Activated CD4-positive, alpha-beta T cell treated with anti-CD3 and anti-CD28 coated beads, Interleukin-2, amount 10 ng/mL, durations not matched to agents 24 days and 14 days (primary cell): ENCODE measurements around the gene POLH. TPM values are rescaled to one million over a fixed set of nuclear protein-coding genes. Genes with fewer than 3 reads are reported as not detected.

Experiments used
- DNase-seq: peaks from one replicate; pipeline ENCODE4 v3.0.0; 2022
- H3K27ac Mint-ChIP-seq: one replicate; pipeline ENCODE4 v1.8.0; 2022; ENCODE audit warnings: mild to moderate bottlenecking, mixed read lengths
- H3K27me3 Mint-ChIP-seq: one replicate; pipeline ENCODE4 v1.8.0; 2022; ENCODE audit warnings: mixed read lengths
- H3K36me3 Mint-ChIP-seq: one replicate; pipeline ENCODE4 v1.8.0; 2022; ENCODE audit warnings: low read depth, mild to moderate bottlenecking, mixed read lengths
- H3K4me1 Mint-ChIP-seq: one replicate; pipeline ENCODE4 v1.8.0; 2021; ENCODE audit warnings: mixed read lengths
- H3K4me3 Mint-ChIP-seq: one replicate; pipeline ENCODE4 v1.8.0; 2022; ENCODE audit warnings: mild to moderate bottlenecking, moderate library complexity, mixed read lengths
- H3K9me3 Mint-ChIP-seq: one replicate; pipeline ENCODE4 v1.8.0; 2021; ENCODE audit warnings: mixed read lengths
- intact Hi-C: fragments of 100-400 bp; cut with micrococcal nuclease; formaldehyde crosslinking; loops from one replicate; pipeline ENCODE4 v1.15.1; 2023
- total RNA-seq: library from RNA; stranded (reverse); gene quantifications from 2 replicates; pipeline ENCODE4 v1.2.3, GENCODE V29; 2022

The POLH gene
- total RNA-seq, 1 donor from 2014 or later, result 34.2 TPM

- intact Hi-C loops, result no loop called here
- Mint-ChIP-seq H3K36me3 (peaks cover 41% of the 10 kb centered on the region), H3K27ac (no peak overlapping the region), H3K27me3 (no peaks in the 10 kb centered on the region), H3K9me3 (no peaks in the 10 kb centered on the region), H3K4me3 (no peak overlapping the region), H3K4me1 (peaks cover 2% of the 10 kb centered on the region)
- DNase-seq, result no peak
Measured at GRCh38 chr6:43613721-43614395, 37.9 kb downstream of the POLH start.

DNA sequence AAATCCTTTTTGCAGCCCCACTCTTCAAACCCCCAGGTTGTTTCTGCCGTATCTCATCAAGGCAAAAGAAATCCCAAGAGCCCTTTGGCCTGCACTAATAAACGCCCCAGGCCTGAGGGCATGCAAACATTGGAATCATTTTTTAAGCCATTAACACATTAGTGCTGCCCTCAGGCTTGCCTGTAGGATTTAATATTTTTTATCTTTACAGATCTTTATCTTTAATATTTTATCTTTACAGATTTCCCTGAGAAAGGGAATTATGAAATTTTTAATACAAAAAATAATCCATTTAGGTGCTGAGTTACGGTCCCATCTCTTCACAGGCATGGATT, 38.4 kb downstream of the POLH start:
- Mint-ChIP-seq H3K27me3 (no peaks in the 10 kb centered on the region), H3K27ac (no peak overlapping the region), H3K9me3 (no peaks in the 10 kb centered on the region), H3K36me3 (peaks cover 39% of the 10 kb centered on the region), H3K4me3 (no peak overlapping the region), H3K4me1 (peaks cover 2% of the 10 kb centered on the region)
- no peak for DNase-seq
- intact Hi-C loops, result no loop called here

GRCh38 chr6:43616725-43617472, 40.9 kb downstream of the POLH start:
- Mint-ChIP-seq H3K9me3 (no peaks in the 10 kb centered on the region), H3K27ac (no peak overlapping the region), H3K27me3 (no peaks in the 10 kb centered on the region), H3K36me3 (peaks cover 42% of the 10 kb centered on the region), H3K4me3 (no peak overlapping the region), H3K4me1 (peaks cover 5% of the 10 kb centered on the region)
- intact Hi-C loops, result no loop called here
- DNase-seq, result no peak

- intact Hi-C loops, result no loop called here
- no peak overlapping the region for H3K4me3 Mint-ChIP-seq
- no peak overlapping the region for H3K27ac Mint-ChIP-seq
- no peaks in the 10 kb centered on the region for H3K9me3 Mint-ChIP-seq
- no peaks in the 10 kb centered on the region for H3K27me3 Mint-ChIP-seq
- peaks cover 9% of the 10 kb centered on the region for H3K4me1 Mint-ChIP-seq
- H3K36me3 Mint-ChIP-seq, result peaks cover 56% of the 10 kb centered on the region
- DNase-seq, result no peak
Measured at GRCh38 chr6:43621078-43621835, 45.3 kb downstream of the POLH start.

- H3K36me3 Mint-ChIP-seq, result peaks cover 57% of the 10 kb centered on the region
- no peak overlapping the region for H3K27ac Mint-ChIP-seq
- intact Hi-C loops, result no loop called here
- no peaks in the 10 kb centered on the region for H3K9me3 Mint-ChIP-seq
- H3K27me3 Mint-ChIP-seq, result no peaks in the 10 kb centered on the region
- DNase-seq, result no peak
- no peak overlapping the region for H3K4me3 Mint-ChIP-seq
- H3K4me1 Mint-ChIP-seq, result peaks cover 14% of the 10 kb centered on the region
Measured at GRCh38 chr6:43621836-43622180, 45.8 kb downstream of the POLH start.

GRCh38 chr6:43622541-43622940, 46.6 kb downstream of the POLH start:
- H3K27ac Mint-ChIP-seq, result no peak overlapping the region
- intact Hi-C loops, result no loop called here
- no peak overlapping the region for H3K4me3 Mint-ChIP-seq
- H3K4me1 Mint-ChIP-seq, result peaks cover 21% of the 10 kb centered on the region
- no peaks in the 10 kb centered on the region for H3K9me3 Mint-ChIP-seq
- H3K36me3 Mint-ChIP-seq, result peaks cover 58% of the 10 kb centered on the region
- DNase-seq, result no peak
- no peaks in the 10 kb centered on the region for H3K27me3 Mint-ChIP-seq

GRCh38 chr6:43623880-43624785, 48.1 kb downstream of the POLH start:
- intact Hi-C loops, result no loop called here
- DNase-seq, result no peak
- Mint-ChIP-seq H3K4me3 (no peak overlapping the region), H3K4me1 (peaks cover 32% of the 10 kb centered on the region), H3K27me3 (no peaks in the 10 kb centered on the region), H3K36me3 (peaks cover 62% of the 10 kb centered on the region), H3K27ac (peak overlapping the region; percentile 46), H3K9me3 (no peaks in the 10 kb centered on the region)

- H3K4me3 Mint-ChIP-seq, result no peak overlapping the region
- H3K4me1 Mint-ChIP-seq, result peaks cover 33% of the 10 kb centered on the region
- peaks cover 60% of the 10 kb centered on the region for H3K36me3 Mint-ChIP-seq
- no peaks in the 10 kb centered on the region for H3K9me3 Mint-ChIP-seq
- DNase-seq, result no peak
- intact Hi-C loops, result loop anchor here (5.0 kb wide), 1 partner anchor 453 kb away; the partner anchor contains the start of gene SRF
- H3K27ac Mint-ChIP-seq, result peak overlapping the region; percentile 20
- H3K27me3 Mint-ChIP-seq, result no peaks in the 10 kb centered on the region
Measured at GRCh38 chr6:43624786-43625288, 48.9 kb downstream of the POLH start.

DNA sequence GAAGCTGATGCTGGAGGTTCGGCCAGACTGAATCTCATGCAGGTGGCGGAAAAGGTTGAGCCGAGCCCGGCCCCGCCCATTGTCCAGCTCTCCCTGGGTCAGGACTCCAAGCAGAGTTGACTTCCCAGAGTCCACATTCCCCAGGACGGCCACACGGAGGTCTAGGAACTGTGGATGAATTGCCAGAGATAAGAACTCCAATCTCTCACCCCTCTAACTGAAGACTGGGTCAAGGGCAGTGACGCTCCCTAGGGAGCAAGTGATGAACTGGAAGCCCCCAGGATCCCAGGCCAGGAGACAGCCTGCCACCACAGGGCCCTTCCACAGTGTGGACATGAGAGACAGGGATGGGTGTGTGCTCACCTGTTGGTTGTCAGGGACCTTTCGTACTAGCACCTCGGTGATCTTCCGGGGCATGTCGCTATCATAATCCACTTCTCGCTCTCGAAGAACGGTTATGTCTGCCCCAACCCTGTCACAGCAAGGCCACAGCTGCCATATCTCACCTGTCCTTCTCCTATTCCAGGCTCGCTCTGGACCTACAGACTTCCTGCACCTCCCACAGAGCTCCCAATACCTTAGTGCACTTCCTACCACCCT, 49.5 kb downstream of the POLH start:
- H3K27ac Mint-ChIP-seq, result no peak overlapping the region
- no peak overlapping the region for H3K4me3 Mint-ChIP-seq
- no peak for DNase-seq
- H3K36me3 Mint-ChIP-seq, result peaks cover 59% of the 10 kb centered on the region
- H3K9me3 Mint-ChIP-seq, result no peaks in the 10 kb centered on the region
- H3K4me1 Mint-ChIP-seq, result peaks cover 38% of the 10 kb centered on the region
- H3K27me3 Mint-ChIP-seq, result no peaks in the 10 kb centered on the region
- intact Hi-C loops, result loop anchor here (5.0 kb wide), 1 partner anchor 453 kb away; the partner anchor contains the start of gene SRF

DNA sequence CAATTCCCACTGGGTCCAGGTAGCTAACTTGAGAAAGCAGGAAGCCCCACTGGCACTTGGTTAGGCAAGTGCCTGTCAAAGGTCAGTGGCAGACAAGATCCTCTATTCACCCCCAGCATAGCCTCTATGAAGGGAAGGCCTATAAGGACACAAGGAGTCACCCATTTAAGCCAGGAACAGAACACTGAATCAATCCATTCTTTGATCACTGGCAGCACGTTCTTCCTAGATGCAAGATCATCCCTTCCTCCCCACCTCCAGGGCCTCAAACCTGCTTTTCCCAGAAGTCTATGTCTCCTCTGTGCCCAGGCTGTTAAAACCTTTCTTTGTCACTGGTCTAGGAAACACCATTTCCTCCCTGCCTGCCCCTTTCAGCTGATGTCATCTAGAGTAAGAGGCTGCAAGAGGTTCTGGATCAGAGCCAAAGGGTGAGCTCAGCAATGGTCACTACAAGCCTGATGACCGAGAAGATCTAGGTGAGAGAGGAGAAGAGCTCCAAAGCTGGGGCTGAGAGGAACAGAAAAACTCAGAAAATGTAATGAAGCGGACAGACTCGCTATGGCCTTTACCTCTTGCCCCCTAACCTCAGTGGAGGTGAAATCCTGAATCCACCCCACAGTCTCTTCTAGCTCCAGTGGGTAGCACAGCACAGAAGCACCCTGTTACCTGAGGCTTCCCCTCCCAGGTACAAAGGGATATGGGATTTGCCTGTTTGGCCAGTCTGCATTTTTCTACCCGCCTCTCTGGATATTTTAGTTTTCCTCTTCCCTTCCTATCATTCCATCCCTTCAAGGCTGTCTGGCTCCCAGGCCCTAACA, 51.2 kb downstream of the POLH start:
- no peak for DNase-seq
- peaks cover 36% of the 10 kb centered on the region for H3K4me1 Mint-ChIP-seq
- H3K27me3 Mint-ChIP-seq, result no peaks in the 10 kb centered on the region
- peak overlapping the region; percentile 99 for H3K4me3 Mint-ChIP-seq
- intact Hi-C loops, result loop anchor here (5.0 kb wide), 1 partner anchor 455 kb away; the partner anchor contains the start of gene SRF
- H3K9me3 Mint-ChIP-seq, result no peaks in the 10 kb centered on the region
- peaks cover 47% of the 10 kb centered on the region for H3K36me3 Mint-ChIP-seq
- peak overlapping the region; percentile 78 for H3K27ac Mint-ChIP-seq

- intact Hi-C loops, result loop anchor here (1.0 to 5.0 kb wide), 6 partner anchors 52 to 498 kb away; partner anchors contain the start of genes MRPL14, MRPS18A, POLH and POLR1C
- no peaks in the 10 kb centered on the region for H3K27me3 Mint-ChIP-seq
- H3K27ac Mint-ChIP-seq, result peak overlapping the region; percentile 99
- no peaks in the 10 kb centered on the region for H3K9me3 Mint-ChIP-seq
- DNase-seq, result peak; percentile 89
- H3K4me3 Mint-ChIP-seq, result peak overlapping the region; percentile 99
- H3K36me3 Mint-ChIP-seq, result peaks cover 34% of the 10 kb centered on the region
- H3K4me1 Mint-ChIP-seq, result peaks cover 36% of the 10 kb centered on the region
Measured at GRCh38 chr6:43628393-43629103, 52.6 kb downstream of the POLH start.

GRCh38 chr6:43629104-43629504, 53.1 kb downstream of the POLH start, which contains the start of gene GTPBP2:
Gene GTPBP2, minus strand, starts transcription at chr6:43629264. Its CDS starts 102 bp downstream, at chr6:43629162.
- peak; percentile 99 for DNase-seq
- H3K9me3 Mint-ChIP-seq, result no peaks in the 10 kb centered on the region
- no peaks in the 10 kb centered on the region for H3K27me3 Mint-ChIP-seq
- peak within 1 kb of the TSS; percentile 99 for H3K4me3 Mint-ChIP-seq
- peaks cover 29% of the 10 kb centered on the region for H3K36me3 Mint-ChIP-seq
- intact Hi-C loops, result loop anchor here (1.0 to 5.0 kb wide), 6 partner anchors 52 to 498 kb away; partner anchors contain the start of genes MRPL14, MRPS18A, POLH and POLR1C
- H3K4me1 Mint-ChIP-seq, result peaks cover 37% of the 10 kb centered on the region
- H3K27ac Mint-ChIP-seq, result peak within 1 kb of the TSS; percentile 99
